22Rv1 (cell line): ENCODE measurements around the gene FAM107B.

ENCODE experiments used
- H3K27ac ChIP-seq: fragments of 450-650 bp; 2 replicates; pipeline ENCODE4 v1.5.1; 2017
- CTCF ChIP-seq: fragments of 450-650 bp; IDR thresholded peaks from 2 replicates; pipeline ENCODE4 v1.5.1; 2017; ENCODE audit warnings: mild to moderate bottlenecking
- ZFX ChIP-seq: fragments of 450-650 bp; IDR thresholded peaks from 2 replicates; pipeline ENCODE4 v1.6.1; 2017; ENCODE audit warnings: antibody characterized with exemption, borderline replicate concordance

FAM107B gene

GRCh38 chr10:14758451-14758850 is 16.2 kb downstream of the FAM107B start:
- TF ChIP-seq CTCF (no peak), ZFX (no peak)
- H3K27ac ChIP-seq: no peak overlapping the region

GRCh38 chr10:14757986-14758385 is 16.7 kb downstream of the FAM107B start:
- TF ChIP-seq ZFX: no peak
- no peak overlapping the region for H3K27ac ChIP-seq

GRCh38 chr10:14757394-14757793 is 17.3 kb downstream of the FAM107B start:
- TF ChIP-seq CTCF (no peak), ZFX (no peak)
- H3K27ac ChIP-seq: no peak overlapping the region

- TF ChIP-seq ZFX: no peak
- no peak for TF ChIP-seq CTCF
- no peak overlapping the region for H3K27ac ChIP-seq
These were observed 21.3 kb downstream of the FAM107B start for GRCh38 chr10:14753441-14753840.

GRCh38 chr10:14751921-14752320 is 22.8 kb downstream of the FAM107B start:
- H3K27ac ChIP-seq: no peak overlapping the region
- TF ChIP-seq CTCF (no peak), ZFX (no peak)

GRCh38 chr10:14751014-14751896 is 23.4 kb downstream of the FAM107B start:
- TF ChIP-seq CTCF: no peak
- no peak for TF ChIP-seq ZFX
- H3K27ac ChIP-seq: no peak overlapping the region

GRCh38 chr10:14749070-14749809 is 25.5 kb downstream of the FAM107B start:
- no peak overlapping the region for H3K27ac ChIP-seq
- TF ChIP-seq CTCF (no peak), ZFX (no peak)
